CD4-positive, alpha-beta T cell treated with Interleukin-15 for 4 hours (primary cell): ENCODE measurements around the gene UBE2G2.

ENCODE experiments used
- DNase-seq: peaks from one replicate; pipeline ENCODE4 v3.0.0-alpha.2; 2020; ENCODE audit warnings: low spot score

The UBE2G2 gene

DNA sequence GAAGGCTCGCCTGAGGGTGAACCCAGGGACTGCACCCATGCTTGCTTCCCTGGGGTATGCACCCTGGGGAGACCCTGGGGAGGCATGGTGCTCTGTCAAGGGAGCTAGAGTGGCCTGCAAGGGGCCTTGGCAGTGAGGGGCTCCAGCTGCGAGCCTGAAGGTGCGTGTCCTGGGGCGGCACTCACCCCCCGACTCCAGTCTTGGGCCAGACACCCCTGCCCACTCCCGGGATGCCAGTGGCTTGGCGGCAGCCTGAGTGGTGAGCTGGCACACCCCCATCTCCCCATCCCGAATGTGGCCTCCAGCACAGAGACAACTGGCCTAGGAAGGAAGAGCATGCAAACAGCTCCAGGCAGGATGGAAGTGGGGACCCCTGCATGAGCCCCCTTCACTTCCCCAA is 13.6 kb upstream of the UBE2G2 start:
- DNase-seq, result no peak

DNA sequence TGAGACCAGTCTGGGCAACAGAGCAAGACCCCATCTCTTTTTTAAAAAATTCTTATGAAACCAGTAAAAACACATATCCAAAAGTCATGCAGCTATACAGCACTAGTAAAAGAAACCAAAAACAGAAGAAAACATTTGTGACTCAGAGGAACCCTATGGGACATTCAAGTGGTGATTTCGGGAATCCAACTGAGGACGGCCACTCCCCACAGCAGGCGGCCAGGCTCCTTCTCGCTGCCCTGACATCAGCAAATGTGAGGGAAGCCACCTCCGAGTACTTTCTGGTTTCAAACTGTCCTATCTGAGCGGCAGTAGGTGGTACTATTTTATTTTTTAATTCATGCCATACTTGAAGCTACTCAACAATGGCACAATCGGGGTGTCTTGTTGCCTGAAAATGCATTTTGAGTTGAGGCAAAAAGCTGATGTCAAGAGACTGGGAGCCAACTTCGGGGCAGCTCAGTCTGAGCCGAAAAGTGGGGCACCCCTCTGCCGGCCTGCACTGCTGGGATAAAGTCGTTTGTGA is 12.9 kb upstream of the UBE2G2 start:
- no peak for DNase-seq

DNA sequence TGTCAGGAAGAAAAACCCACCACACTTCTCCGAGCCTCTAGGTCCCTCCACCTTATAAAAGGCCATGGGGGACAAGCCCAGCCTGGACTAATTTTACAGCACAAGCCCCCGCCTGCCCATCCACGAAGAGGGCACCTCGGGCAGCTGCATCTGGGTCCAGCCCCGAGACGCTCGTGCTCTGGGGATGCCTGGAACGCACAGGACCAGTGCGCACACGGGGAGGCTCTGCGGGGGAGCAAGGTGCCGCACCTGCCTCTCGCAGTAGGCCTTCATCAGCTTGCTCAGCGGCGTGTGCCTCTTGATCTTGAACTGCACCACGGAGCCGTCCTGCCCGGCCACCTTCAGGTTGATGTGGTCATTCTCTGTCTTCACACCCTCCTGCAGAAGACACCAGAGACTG is 12.1 kb upstream of the UBE2G2 start:
- no peak for DNase-seq

DNA sequence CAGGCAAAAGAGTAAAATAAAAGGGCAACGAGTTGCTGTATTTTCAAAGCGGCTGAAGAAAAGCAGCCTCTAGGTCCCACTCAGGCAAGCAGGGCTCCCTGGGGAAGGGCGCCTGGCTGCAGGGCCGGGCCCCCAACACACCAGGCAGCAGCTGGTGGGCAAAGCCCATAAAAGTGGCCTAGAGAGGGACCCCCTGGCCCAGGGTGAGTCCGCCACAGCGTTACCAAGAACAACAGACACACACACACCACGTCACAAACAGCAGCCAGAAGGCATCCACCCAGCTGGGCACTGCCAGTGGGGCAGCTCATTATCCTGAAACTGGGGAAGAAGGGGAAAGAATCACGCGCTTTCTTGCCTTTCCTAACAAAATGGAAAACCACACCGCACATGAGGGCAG is 11.5 kb upstream of the UBE2G2 start:
- DNase-seq, result no peak

DNA sequence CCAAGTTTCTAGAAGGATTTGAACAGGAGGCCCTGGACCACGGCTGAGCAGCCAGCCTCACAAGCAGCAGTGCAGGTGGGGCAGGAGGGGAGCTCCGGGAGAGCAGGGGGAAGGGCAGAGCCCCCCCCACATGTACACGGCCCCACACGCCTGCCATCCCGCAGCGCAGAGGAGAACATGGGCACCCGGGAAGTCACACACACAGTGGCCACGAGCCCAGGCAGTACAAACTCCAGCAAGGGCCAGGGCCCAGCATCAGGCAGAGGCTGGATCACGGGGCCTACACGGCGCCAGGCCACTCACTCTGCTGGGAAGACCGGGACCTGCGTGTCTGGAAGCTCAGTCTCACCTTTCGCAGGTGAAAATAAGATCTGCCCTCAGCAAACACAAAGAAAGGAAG is 11.0 kb upstream of the UBE2G2 start:
- DNase-seq, result no peak

DNA sequence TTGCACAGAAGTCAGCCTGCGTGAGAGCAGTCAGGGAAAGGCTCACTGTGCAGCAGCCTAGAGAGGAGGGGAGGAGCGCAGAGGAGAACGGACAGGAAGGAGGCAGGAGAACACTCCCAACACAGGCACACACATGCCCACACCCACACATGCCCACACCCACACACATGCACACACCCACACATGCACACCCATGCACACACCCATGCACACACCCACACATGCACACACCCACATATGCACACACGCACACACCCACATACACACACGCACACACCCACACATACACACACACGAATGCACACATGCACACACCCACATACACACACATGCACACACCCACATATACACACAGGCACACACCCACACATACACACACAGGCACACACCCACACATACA is 9.2 kb upstream of the UBE2G2 start:
- no peak for DNase-seq

DNA sequence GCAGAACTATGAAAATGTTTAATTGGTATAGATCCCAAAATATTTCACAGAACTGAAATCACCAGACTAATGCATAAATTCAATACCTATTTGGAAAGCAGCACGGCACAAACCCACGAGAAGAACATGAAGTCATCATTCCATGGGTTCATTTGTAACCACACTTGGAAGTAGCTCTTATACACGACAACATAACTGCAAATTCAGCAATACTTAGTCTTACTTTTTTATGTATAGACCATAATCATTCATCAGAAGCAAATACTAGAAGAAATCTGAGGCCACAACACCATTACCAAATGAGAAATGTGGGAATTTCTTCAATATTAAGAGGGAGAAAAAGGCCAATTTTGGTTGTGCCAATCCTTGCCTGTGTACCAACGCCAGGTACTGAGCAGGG is 4.2 kb upstream of the UBE2G2 start:
- DNase-seq, result no peak

DNA sequence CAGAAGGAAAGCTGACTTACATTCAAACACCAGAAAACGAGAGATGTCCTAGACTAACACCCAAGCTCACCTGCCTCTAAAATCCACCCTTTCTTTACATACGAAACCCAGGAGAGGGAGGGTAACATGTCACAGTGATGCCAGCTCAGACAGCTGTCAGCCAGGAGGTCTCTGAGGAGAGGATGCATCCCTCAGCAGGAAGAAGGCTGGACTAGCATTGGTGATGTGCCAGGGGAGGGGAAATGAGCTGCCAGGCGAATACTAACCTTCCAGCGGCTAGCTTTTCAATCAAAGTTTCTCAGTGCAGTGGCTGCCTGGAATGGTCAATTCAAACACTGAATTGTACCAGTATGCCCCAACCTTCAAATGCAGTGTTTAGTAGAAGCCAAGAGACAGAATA is 3.6 kb upstream of the UBE2G2 start:
- no peak for DNase-seq

DNA sequence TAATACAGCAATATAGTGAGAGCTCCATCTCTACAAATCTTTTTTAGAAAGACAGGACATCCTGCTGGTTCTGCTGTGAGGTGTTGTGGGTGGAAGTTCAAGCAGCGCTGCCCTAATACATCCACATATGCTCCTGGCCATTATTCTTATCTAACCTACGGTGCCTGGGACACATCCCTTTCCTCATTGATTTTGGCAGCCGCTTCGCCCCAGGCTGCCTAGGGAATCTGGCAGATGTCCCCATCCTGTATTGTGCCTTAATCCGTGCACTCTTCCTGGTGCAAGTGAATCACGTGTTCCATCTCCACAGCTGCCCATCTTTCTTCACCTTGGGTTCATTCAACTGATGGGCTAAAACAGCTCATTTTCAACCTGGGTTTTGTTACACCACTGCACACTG is 3.1 kb upstream of the UBE2G2 start:
- DNase-seq, result no peak

DNA sequence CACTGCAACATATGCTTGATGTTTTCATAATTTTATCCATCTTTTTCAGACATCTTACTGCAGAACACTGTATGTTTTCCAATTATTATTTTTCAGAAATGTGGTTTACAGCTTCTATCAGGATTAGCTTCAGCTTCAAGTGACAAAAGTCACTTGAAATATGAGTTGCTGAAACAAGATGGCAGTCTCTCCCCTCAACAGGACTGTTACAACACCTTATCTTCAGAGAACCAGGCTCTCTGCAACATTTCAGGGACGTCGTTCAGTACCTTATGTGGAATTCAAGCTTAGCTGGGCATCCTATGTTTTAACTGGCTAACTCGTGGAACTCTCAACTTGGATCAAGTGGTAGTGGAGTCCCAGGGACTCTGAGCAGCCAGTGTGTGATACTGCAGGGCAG is 2.0 kb upstream of the UBE2G2 start:
- DNase-seq, result no peak

DNA sequence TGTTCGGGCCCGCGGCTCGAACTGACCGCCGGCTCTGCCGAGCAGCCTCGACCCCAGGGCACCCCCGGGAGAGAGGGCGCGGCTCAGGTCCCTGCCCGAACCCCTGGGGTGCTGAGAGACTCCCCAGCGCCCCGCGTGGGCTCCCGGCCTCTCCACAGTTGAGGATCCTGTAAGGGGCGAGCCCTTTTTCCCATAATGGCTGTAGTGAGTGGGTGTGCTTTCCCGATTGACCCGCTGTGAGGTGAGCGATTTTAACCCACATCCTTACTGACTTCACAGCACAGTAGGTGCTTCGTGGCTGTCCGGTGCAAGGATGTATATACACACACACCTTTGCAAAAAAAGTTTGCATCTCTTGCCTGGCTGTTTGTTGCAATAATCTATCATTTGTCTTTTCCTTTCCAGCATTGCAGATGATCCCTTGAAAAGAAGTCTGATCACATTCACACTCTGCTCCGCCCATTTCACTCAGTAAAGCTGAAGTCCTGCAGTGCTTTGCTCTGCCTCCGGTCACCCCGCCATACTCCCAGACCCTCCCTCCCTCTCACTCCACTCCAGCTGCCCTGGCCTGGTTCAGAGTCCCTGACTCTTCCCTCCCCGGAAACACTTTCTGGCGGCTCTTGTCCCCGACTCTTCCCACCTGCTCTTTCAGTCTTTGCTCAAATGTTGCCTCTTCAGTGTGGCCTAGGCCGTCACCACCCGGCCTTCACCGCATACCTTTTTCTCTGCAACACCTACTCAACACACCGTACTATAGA is 955 bp upstream of the UBE2G2 start:
- DNase-seq, result no peak

DNA sequence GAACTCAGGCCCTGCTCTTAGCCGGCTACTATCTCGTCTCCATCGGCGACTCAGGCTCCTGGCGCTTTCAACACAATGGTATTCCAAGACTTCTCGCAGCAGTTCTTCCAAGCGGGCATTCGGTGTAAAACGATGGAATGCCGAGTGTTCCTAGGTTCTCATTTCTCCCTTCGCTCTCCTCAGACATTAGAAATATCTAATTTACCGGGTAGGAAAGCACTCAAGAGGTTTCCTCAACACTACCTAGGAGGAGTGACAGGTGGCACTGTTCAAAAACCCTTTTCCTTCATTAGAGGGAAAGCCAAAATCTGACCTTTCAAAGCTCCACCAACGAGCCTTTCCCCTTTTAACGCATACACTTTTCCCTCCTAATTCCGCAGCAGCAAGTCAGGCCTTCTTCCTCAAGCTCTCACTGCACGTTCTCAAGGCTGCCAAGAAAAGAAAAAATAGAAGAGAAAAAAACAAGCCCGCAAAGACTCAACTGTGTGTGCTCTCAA is 601 bp downstream of the UBE2G2 start:
- peak; percentile 47 for DNase-seq

DNA sequence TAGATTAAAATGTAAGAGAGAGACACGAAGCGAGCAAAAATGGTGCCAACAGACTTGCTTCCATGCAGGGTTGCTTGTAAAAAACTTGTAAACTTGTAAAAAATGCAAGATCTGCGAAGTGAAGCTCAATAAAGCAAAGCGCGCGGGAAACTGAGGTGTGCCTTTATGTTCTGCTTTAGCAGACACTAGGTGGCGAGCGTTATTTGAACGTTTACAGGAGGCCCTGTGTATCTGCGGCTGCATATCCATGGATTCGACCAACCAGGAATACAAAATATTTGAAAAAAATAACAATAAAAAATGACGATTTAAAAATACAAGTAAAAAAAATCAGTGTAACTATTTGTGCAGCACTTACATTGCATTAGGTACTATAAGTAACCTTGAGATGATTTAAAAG is 1.5 kb downstream of the UBE2G2 start:
- peak; percentile 14 for DNase-seq

DNA sequence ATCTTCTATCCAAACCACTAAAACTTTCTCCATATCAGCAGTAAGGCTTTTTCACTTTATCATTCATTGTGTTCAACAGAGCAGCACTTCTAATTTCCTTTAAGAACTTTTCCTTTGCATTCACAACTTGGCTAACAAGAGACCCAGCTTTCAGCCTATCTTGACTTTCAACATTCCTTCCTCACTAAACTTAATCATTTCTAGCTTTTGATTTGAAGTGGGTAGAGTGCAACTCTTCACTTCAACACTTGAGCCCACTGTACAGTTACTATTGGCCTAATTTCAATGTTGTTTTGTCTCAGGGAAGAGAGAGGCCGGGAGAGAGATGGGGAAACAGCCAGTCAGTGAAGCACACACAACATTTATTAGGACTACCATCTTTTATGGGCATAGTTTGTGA is 2.0 kb downstream of the UBE2G2 start:
- DNase-seq, result no peak

DNA sequence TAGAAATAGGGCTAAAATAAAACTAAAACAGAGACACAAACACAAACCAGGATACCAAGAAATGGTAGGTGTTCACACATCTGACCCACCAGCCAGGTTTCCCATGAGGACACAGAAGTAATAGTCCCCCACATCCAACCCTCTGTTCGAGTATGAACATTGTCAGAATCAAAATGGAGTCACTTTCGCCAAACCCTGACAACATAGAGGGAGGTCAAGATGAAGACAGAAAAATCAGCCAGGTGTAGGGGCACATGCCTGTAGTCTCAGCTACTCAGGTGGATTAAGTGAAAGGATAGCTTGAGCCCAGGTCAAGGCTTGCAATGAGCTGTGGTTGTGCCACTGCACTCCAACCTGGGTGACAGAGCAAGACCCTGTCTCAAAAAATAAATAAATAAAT is 3.8 kb downstream of the UBE2G2 start:
- no peak for DNase-seq

DNA sequence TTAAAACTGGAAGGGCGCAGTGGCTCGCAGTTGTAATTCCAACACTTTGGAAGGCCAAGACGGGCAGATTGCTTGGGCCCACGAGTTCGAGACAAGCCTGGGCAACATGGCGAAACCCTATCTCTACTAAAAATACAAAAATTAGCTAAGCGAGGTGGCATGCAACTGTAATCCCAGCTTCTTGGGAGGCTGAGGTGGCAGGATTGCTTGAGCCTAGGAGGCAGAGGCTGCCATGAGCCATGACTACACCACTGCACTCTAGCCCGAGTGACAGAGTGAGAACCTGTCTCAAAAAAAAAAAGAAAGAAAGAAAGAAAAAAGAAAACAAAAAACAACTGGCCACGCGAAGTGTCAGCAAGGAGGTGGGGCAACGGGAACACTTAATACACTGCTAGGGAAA is 6.3 kb downstream of the UBE2G2 start:
- DNase-seq, result no peak

DNA sequence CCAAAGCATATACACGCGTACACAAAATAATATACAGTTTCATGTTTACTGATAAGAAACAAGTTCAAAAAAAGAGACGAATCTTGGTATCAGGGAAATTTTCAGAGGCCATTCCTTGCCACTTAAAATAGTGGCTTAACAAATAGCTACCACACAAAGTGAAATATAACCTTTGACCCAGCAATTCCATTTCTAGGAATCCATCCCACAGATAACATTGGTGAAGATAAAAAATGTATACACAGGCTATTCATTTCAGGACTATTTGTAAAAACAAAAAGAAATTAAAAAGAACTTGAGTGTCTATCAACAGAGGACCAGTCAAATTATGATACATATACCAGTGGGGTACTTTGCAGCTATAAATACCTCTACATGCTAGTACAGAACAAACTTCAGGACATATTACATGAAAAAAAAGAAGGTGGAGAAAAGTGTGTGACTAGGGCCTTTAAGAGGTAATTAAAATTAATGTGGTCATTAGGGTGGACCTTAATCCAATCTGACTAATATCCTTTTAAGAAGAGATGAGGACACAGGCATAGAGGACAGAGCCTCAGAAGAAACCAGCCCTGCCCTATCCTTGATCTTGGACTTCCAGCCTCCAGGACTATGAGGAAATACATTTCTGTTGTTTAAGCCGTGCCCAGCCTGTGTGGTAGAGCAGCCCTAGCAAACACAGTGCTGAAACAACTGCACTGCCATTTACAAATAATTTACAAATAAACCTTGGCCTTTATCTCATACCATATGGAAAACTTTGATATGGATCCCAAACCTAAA is 7.8 kb downstream of the UBE2G2 start:
- DNase-seq, result no peak

DNA sequence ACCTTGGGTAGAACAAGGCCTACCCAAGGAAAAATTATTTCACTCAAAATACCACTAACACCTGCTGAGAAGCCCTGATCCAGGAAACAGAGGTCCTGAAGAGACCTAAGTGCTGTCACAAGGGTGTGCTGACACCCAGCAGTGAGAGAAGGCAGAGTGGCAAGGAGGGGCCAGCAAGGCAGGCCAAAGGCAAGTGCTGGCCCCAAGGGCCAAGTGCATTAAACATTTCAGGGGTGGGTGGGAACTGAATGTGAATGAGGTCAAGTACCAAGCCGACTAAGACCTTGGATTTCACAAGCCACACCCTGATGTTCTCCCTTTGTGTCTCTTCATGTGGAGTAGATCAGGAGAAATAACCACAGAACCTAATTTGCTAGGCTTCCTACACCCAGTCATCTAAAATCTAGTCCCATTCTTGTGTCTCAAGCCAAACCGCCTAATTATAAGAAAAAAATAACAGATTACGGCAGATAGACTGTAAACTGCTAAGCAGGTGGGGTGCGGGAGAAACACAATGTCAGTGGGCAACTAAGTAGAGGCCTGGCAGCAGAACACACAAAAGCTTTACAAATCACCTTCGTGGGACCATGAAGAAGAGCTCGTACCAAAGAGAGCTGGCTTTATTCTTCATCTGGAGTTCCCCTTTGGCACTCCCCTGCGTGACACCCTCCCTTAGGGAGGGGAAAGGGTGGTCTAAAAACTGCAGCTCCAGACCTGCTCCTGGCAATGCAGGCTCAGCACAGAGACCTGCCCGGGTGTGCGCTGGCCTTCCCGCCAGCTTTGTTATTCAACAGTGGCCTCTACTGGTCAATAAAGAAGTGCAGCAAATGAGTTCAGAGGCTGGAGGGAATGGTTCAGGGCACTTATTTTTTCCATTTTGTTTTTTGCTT is 8.7 kb downstream of the UBE2G2 start:
- peak; percentile 61 for DNase-seq

DNA sequence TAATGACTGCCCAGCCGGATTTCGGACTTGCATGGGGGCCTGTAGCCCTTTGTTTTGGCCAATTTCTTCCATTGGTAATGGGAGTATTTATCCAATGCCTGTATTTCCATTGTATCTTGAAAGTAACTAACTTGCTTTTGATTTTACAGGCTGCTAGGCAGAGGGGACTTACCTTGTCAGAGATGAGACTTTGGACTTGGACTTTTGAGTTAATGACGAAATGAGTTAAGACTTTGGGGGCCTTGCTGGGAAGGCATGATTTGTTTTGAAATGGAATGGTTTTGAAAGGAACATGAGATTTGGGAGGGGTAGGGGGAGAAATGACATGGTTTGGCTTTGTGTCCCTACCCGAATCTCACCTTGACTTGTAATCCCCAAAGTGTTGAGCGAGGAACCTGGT is 9.6 kb downstream of the UBE2G2 start:
- DNase-seq, result no peak

DNA sequence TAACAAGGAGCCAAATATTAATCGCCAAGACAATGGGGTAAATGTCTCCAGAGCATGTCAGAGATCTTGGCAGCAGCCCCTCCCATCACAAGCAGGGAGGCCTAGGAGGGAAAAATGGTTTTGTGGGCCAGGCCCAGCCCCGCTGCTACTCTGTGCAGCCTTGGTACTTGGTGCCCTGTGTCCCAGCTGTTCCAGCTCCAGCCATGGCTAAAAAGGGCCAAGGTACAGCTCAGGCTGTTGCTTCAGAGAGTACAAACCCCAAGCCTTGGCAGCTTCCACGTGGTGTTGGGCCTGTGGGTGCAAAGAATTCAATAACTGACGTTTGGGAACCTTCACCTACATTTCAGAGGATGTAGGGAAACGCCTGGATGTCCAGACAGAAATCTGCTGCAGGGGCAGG is 10.4 kb downstream of the UBE2G2 start:
- DNase-seq, result no peak

DNA sequence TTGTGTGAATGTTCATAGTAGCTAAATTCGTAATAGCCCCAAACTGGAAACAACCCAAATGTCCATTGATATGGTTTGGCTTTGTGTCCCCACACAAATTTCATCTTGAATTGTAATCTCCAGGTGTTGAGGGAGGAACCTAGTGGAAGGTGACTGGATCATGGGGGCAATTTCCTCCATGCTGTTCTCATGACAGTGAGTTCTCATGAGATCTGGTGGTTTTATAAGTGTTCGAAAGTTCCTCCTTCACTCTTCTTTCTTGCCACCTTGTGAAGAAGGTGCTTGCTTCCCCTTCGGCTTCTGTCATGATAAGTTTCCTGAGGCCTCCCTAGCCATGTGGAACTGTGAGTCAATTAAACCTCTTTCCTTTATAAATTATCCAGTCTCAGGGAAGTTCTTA is 11.3 kb downstream of the UBE2G2 start:
- no peak for DNase-seq

DNA sequence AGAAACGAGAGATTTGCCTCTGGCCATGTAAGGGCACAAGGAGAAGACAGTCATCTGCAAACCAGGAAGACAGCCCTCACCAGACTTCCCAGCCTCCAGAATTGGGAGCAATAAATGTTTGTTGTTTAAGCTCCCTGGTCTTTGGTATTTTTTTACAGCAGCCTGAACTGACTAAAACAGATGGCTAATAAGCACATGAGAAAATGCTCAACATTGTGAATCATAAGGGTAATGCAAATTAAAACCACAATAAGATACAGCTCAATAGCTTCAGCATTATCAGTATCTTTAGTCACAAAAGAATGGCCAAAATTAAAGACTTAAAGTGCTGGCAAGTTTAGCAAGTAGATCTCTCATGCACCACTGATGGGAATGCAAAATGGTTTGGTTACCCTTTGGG is 11.7 kb downstream of the UBE2G2 start:
- no peak for DNase-seq
